Neural cell (in vitro differentiated cells): ENCODE results near the gene ADGRA1. TPM values are rescaled to one million over a fixed set of nuclear protein-coding genes. Genes with fewer than 3 reads are reported as not detected.

ENCODE experiments used
- H2AFZ ChIP-seq: fragments of 200-600, 300-800 bp; sonication (generic), shearing (Covaris generic); 2 replicates; pipeline ENCODE4 v1.6.0; 2014; ENCODE audit warnings: low read depth, mild to moderate bottlenecking, antibody characterized with exemption, low read length, moderate library complexity
- H3F3A ChIP-seq: fragments of 200-600 bp; shearing (Covaris generic); 2 replicates; pipeline ENCODE4 v1.6.1; 2016; ENCODE audit warnings: mild to moderate bottlenecking, moderate library complexity, mixed read lengths, antibody characterized with exemption, low read length; ENCODE audit not compliant: insufficient read depth, poor library complexity, severe bottlenecking
- H3K27ac ChIP-seq: fragments of 200-600, 300-800 bp; sonication (generic), shearing (Covaris generic); 2 replicates; pipeline ENCODE4 v1.5.1; 2014; ENCODE audit warnings: mild to moderate bottlenecking, low read length, moderate library complexity
- H3K27me3 ChIP-seq: fragments of 300-800, 200-600 bp; sonication (generic), shearing (Covaris generic); 2 replicates; pipeline ENCODE4 v1.6.0; 2014; ENCODE audit warnings: mild to moderate bottlenecking, low read depth, low read length, moderate library complexity; ENCODE audit not compliant: insufficient read depth
- H3K36me3 ChIP-seq: fragments of 300-800, 200-600 bp; sonication (generic), shearing (Covaris generic); 2 replicates; pipeline ENCODE4 v1.5.1; 2014; ENCODE audit warnings: mild to moderate bottlenecking, antibody characterized with exemption, low read length, moderate library complexity; ENCODE audit not compliant: insufficient read depth
- H3K4me2 ChIP-seq: fragments of 300-800, 200-600 bp; sonication (generic), shearing (Covaris generic); 2 replicates; pipeline ENCODE4 v1.6.0; 2014; ENCODE audit warnings: mild to moderate bottlenecking, low read length
- H3K4me3 ChIP-seq: fragments of 300-800, 200-600 bp; sonication (generic), shearing (Covaris generic); 2 replicates; pipeline ENCODE4 v1.5.1; 2014; ENCODE audit warnings: mild to moderate bottlenecking, low read length, moderate library complexity
- H3K79me2 ChIP-seq: fragments of 200-600 bp; shearing (Covaris generic); replicated peaks from 2 replicates; pipeline ENCODE4 v1.6.0; 2014; ENCODE audit warnings: mild to moderate bottlenecking, low read length, moderate library complexity; ENCODE audit not compliant: insufficient read depth
- H3K9ac ChIP-seq: fragments of 300-800, 200-600 bp; sonication (generic), shearing (Covaris generic); 2 replicates; pipeline ENCODE4 v1.6.1; 2016; ENCODE audit warnings: mild to moderate bottlenecking, low read length, mixed read lengths
- H3K9me2 ChIP-seq: fragments of 200-600 bp; shearing (Covaris generic); 2 replicates; pipeline ENCODE4 v1.6.1; 2016; ENCODE audit warnings: mild to moderate bottlenecking, low read length, mixed read lengths; ENCODE audit not compliant: insufficient read depth
- H3K9me3 ChIP-seq: fragments of 200-600, 300-800 bp; sonication (generic), shearing (Covaris generic); 2 replicates; pipeline ENCODE4 v1.6.1; 2016; ENCODE audit warnings: mild to moderate bottlenecking, mixed run types, low read length, moderate library complexity, mixed read lengths
- H4K20me1 ChIP-seq: fragments of 200-600 bp; shearing (Covaris generic); 2 replicates; pipeline ENCODE4 v1.6.1; 2016; ENCODE audit warnings: mild to moderate bottlenecking, mixed run types; ENCODE audit not compliant: insufficient read depth
- CTCF ChIP-seq: fragments of 450-650 bp; IDR thresholded peaks from 2 replicates; pipeline ENCODE4 v1.5.1; 2014; ENCODE audit warnings: antibody characterized with exemption, mild to moderate bottlenecking, moderate library complexity; ENCODE audit not compliant: poor library complexity, severe bottlenecking
- EP300 ChIP-seq: fragments of 450-650 bp; conservative IDR thresholded peaks from 2 replicates; pipeline ENCODE4 v1.6.1; 2014; ENCODE audit warnings: antibody characterized with exemption, mild to moderate bottlenecking, moderate library complexity; ENCODE audit not compliant: poor library complexity, severe bottlenecking
- EZH2 ChIP-seq: fragments of 200-600, 300-800 bp; shearing (Covaris generic), sonication (generic); IDR thresholded peaks from 2 replicates; pipeline ENCODE4 v1.6.1; 2014; ENCODE audit warnings: antibody characterized with exemption, low read length, borderline replicate concordance, mild to moderate bottlenecking; ENCODE audit not compliant: insufficient read depth, poor library complexity, severe bottlenecking
- MXI1 ChIP-seq: fragments of 450-650 bp; conservative IDR thresholded peaks from 2 replicates; pipeline ENCODE4 v1.6.1; 2014; ENCODE audit warnings: antibody characterized with exemption, mild to moderate bottlenecking; ENCODE audit not compliant: poor library complexity, severe bottlenecking
- POLR2AphosphoS5 ChIP-seq: IDR thresholded peaks from 2 replicates; pipeline ENCODE4 v1.6.1; 2012
- RAD21 ChIP-seq: fragments of 450-650 bp; conservative IDR thresholded peaks from 2 replicates; pipeline ENCODE4 v1.6.1; 2014; ENCODE audit warnings: antibody characterized with exemption, mild to moderate bottlenecking, moderate library complexity
- REST ChIP-seq: IDR thresholded peaks from 2 replicates; pipeline ENCODE4 v1.6.1; 2012; ENCODE audit warnings: borderline replicate concordance
- SMC3 ChIP-seq: fragments of 450-650 bp; conservative IDR thresholded peaks from 2 replicates; pipeline ENCODE4 v1.6.1; 2014; ENCODE audit warnings: antibody characterized with exemption, mild to moderate bottlenecking, moderate library complexity; ENCODE audit not compliant: poor library complexity
- TAF1 ChIP-seq: IDR thresholded peaks from 2 replicates; pipeline ENCODE4 v1.6.1; 2012; ENCODE audit warnings: low read depth
- polyA plus RNA-seq: library from polyadenylated mRNA; depleted of rRNA; stranded (reverse); fragments of >200 nt; gene quantifications from 2 replicates; pipeline ENCODE4 v1.2.3, GENCODE V29; 2014

Gene ADGRA1
- polyA plus RNA-seq, 1 donor from 2014 or later: 2.2 TPM

- TF ChIP-seq TAF1 (no peak), REST (no peak), CTCF (no peak), EZH2 (no peak), POLR2AphosphoS5 (no peak), SMC3 (no peak), MXI1 (no peak), EP300 (no peak), RAD21 (no peak)
- no peak overlapping the region for H3K9ac ChIP-seq
- H3K4me2 ChIP-seq: no peak overlapping the region
- H4K20me1 ChIP-seq: no peaks in the 10 kb centered on the region
- no peaks in the 10 kb centered on the region for H3K9me3 ChIP-seq
- H3K27ac ChIP-seq: no peak overlapping the region
- H3K36me3 ChIP-seq: no peaks in the 10 kb centered on the region
- no peaks in the 10 kb centered on the region for H3K79me2 ChIP-seq
- H3K27me3 ChIP-seq: no peaks in the 10 kb centered on the region
- no peak overlapping the region for H2AFZ ChIP-seq
- no peak overlapping the region for H3K4me3 ChIP-seq
- H3K9me2 ChIP-seq: no peaks in the 10 kb centered on the region
- H3F3A ChIP-seq: no peaks in the 10 kb centered on the region
Measured at GRCh38 chr10:133076274-133077038, 11.3 kb upstream of the ADGRA1 start.

- H3F3A ChIP-seq: no peaks in the 10 kb centered on the region
- no peak overlapping the region for H3K9ac ChIP-seq
- H3K79me2 ChIP-seq: no peaks in the 10 kb centered on the region
- no peaks in the 10 kb centered on the region for H4K20me1 ChIP-seq
- no peak for TF ChIP-seq REST
- TF ChIP-seq POLR2AphosphoS5: no peak
- TF ChIP-seq CTCF: no peak
- TF ChIP-seq TAF1: no peak
- no peak for TF ChIP-seq EP300
- TF ChIP-seq RAD21: no peak
- TF ChIP-seq SMC3: no peak
- no peak for TF ChIP-seq MXI1
- no peak for TF ChIP-seq EZH2
- H3K27ac ChIP-seq: no peak overlapping the region
- H3K4me2 ChIP-seq: no peak overlapping the region
- H3K9me2 ChIP-seq: no peaks in the 10 kb centered on the region
- no peaks in the 10 kb centered on the region for H3K36me3 ChIP-seq
- H3K9me3 ChIP-seq: no peaks in the 10 kb centered on the region
- no peaks in the 10 kb centered on the region for H3K27me3 ChIP-seq
- H3K4me3 ChIP-seq: no peak overlapping the region
- H2AFZ ChIP-seq: no peak overlapping the region
Measured at GRCh38 chr10:133079836-133080682, 7.7 kb upstream of the ADGRA1 start.
